ENCODE data around the gene OR10A2. TPM values are rescaled to one million over a fixed set of nuclear protein-coding genes. Genes with fewer than 3 reads are reported as not detected.
"Not testable (repeated sequence)": the region's sequence is repeated elsewhere in the genome, so short reads cannot be mapped to it uniquely, and the experiment has no call there.

The OR10A2 gene
- total RNA-seq, 1 donor from 2014 or later: not detected

- TF ChIP-seq, protein P1, sequence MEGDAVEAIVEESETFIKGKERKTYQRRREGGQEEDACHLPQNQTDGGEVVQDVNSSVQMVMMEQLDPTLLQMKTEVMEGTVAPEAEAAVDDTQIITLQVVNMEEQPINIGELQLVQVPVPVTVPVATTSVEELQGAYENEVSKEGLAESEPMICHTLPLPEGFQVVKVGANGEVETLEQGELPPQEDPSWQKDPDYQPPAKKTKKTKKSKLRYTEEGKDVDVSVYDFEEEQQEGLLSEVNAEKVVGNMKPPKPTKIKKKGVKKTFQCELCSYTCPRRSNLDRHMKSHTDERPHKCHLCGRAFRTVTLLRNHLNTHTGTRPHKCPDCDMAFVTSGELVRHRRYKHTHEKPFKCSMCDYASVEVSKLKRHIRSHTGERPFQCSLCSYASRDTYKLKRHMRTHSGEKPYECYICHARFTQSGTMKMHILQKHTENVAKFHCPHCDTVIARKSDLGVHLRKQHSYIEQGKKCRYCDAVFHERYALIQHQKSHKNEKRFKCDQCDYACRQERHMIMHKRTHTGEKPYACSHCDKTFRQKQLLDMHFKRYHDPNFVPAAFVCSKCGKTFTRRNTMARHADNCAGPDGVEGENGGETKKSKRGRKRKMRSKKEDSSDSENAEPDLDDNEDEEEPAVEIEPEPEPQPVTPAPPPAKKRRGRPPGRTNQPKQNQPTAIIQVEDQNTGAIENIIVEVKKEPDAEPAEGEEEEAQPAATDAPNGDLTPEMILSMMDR (IDR thresholded peaks at IDR 0.05; ENCODE audit: borderline replicate concordance): no peak
- Histone ChIP-seq H3K4me1 (no peaks in the 10 kb centered on the region), H3K9me3 (replicated peaks) (peaks cover 13% of the 10 kb centered on the region), H3K27me3 (ENCODE audit: low read depth) (peaks cover 5% of the 10 kb centered on the region), H3K27ac (replicated peaks) (no peak overlapping the region), H3K36me3 (no peaks in the 10 kb centered on the region), H3K4me3 (no peak overlapping the region)
- intact Hi-C loops (cut with micrococcal nuclease): no loop called here
- DNase-seq: no peak
Observed at GRCh38 chr11:6843670-6844069, 19.2 kb upstream of the OR10A2 start.

- Histone ChIP-seq H3K36me3 (no peaks in the 10 kb centered on the region), H3K27ac (replicated peaks) (no peak overlapping the region), H3K4me3 (no peak overlapping the region), H3K4me1 (no peaks in the 10 kb centered on the region), H3K9me3 (replicated peaks) (peaks cover 13% of the 10 kb centered on the region), H3K27me3 (ENCODE audit: low read depth) (peaks cover 5% of the 10 kb centered on the region)
- TF ChIP-seq, protein P1 (IDR thresholded peaks at IDR 0.05; ENCODE audit: borderline replicate concordance): no peak
- no peak for DNase-seq
- intact Hi-C loops (cut with micrococcal nuclease): no loop called here
Observed at GRCh38 chr11:6844356-6844755, 18.5 kb upstream of the OR10A2 start.

DNA sequence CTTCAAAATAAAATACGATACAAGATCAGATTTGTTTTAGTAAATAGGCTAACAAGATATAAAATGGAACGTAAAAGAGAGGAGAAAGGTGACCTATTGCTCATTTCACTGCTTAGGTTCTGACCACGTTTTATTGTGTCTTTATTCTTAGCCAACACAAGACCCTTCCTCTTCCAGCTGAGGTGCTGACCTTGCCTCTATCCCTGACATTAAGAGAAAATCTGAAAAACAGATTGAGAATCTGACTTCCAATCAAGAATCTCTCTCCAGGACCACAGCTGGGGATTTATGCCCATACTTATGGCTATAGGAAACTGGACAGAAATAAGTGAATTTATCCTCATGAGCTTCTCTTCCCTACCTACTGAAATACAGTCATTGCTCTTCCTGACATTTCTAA is 17.5 kb upstream of the OR10A2 start, which contains the start of gene OR10A5:
Gene OR10A5, plus strand, starts transcription at position 301 of the 400 bp plus-strand sequence. Its CDS starts 0 bp downstream, at position 301.
- intact Hi-C loops (cut with micrococcal nuclease): no loop called here
- Histone ChIP-seq H3K36me3 (no peaks in the 10 kb centered on the region), H3K4me3 (no peak within 1 kb of the TSS), H3K27me3 (ENCODE audit: low read depth) (peaks cover 5% of the 10 kb centered on the region), H3K27ac (replicated peaks) (no peak within 1 kb of the TSS), H3K9me3 (replicated peaks) (peaks cover 13% of the 10 kb centered on the region), H3K4me1 (no peaks in the 10 kb centered on the region)
- TF ChIP-seq, protein P1 (IDR thresholded peaks at IDR 0.05; ENCODE audit: borderline replicate concordance): no peak
- DNase-seq: no peak

- TF ChIP-seq, protein P1 (IDR thresholded peaks at IDR 0.05; ENCODE audit: borderline replicate concordance): no peak
- H3K9me3 ChIP-seq (replicated peaks): peaks cover 16% of the 10 kb centered on the region
- H3K4me1 ChIP-seq: no peaks in the 10 kb centered on the region
- H3K4me3 ChIP-seq: no peak overlapping the region
- no peak for DNase-seq
- intact Hi-C loops (cut with micrococcal nuclease): no loop called here
- H3K27me3 ChIP-seq (ENCODE audit: low read depth): no peaks in the 10 kb centered on the region
- no peak overlapping the region for H3K27ac ChIP-seq (replicated peaks)
- H3K36me3 ChIP-seq: no peaks in the 10 kb centered on the region
Observed at GRCh38 chr11:6850526-6850925, 12.3 kb upstream of the OR10A2 start.

DNA sequence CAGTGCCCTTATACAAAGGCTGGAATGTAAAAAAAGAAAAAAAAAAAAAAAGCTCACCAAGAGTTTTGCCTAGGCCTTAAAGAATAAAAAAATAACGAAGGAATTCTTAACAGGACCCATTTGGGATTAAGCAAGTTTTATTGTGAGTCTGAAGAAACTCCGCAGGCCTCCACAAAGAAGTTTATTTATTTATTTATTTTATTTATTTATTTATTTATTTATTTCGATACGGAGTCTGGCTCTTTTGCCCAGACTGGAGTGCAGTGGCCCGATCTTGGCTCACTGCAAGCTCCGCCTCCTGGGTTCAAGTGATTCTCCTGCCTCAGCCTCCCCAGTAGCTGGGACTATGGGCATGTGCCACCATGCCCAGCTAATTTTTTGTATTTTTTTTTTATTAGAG is 8.1 kb upstream of the OR10A2 start:
- H3K36me3 ChIP-seq; H3K4me1 ChIP-seq; intact Hi-C loops (cut with micrococcal nuclease); H3K27ac ChIP-seq (replicated peaks); H3K27me3 ChIP-seq (ENCODE audit: low read depth); H3K4me3 ChIP-seq; DNase-seq: not testable (repeated sequence)
- H3K9me3 ChIP-seq (replicated peaks): peaks cover 18% of the 10 kb centered on the region

- no peak for DNase-seq
- intact Hi-C loops (cut with micrococcal nuclease): no loop called here
- H3K9me3 ChIP-seq (replicated peaks): peaks cover 18% of the 10 kb centered on the region
- H3K4me3 ChIP-seq: no peak overlapping the region
- H3K27me3 ChIP-seq (ENCODE audit: low read depth): no peaks in the 10 kb centered on the region
- no peaks in the 10 kb centered on the region for H3K36me3 ChIP-seq
- TF ChIP-seq, protein P1 (IDR thresholded peaks at IDR 0.05; ENCODE audit: borderline replicate concordance): no peak
- no peaks in the 10 kb centered on the region for H3K4me1 ChIP-seq
- no peak overlapping the region for H3K27ac ChIP-seq (replicated peaks)
Observed at GRCh38 chr11:6855971-6856541, 6.8 kb upstream of the OR10A2 start.

Data from left ventricle myocardium inferior (tissue), 1 donor.